ENCODE data around the gene ASIP. TPM values are rescaled to one million over a fixed set of nuclear protein-coding genes. Genes with fewer than 3 reads are reported as not detected.

Gene ASIP
- total RNA-seq, 1 experiment from 2014 or later = not detected

GRCh38 chr20:34271956-34272355 is 30.7 kb downstream of the ASIP start:
- Histone ChIP-seq H3T11ph (ENCODE audit: low read length) (no peak overlapping the region), H2BK12ac (ENCODE audit: insufficient read length, low read depth, low read length) (no peak overlapping the region), H4K91ac (ENCODE audit: insufficient read length, low read depth, low read length) (no peak overlapping the region), H2BK15ac (ENCODE audit: low read depth, low read length) (no peak overlapping the region), H3K23me2 (ENCODE audit: insufficient read length, low read depth, low read length, poor library complexity, severe bottlenecking) (peaks cover 6% of the 10 kb centered on the region), H3K79me1 (ENCODE audit: insufficient read depth, low read depth, low read length, poor library complexity, severe bottlenecking) (no peaks in the 10 kb centered on the region), H2BK5ac (ENCODE audit: insufficient read length, low read length) (no peak overlapping the region), H3K18ac (ENCODE audit: insufficient read length, low read depth, low read length) (no peak overlapping the region), H4K20me1 (ENCODE audit: control insufficient read depth, insufficient read depth, insufficient read length) (no peaks in the 10 kb centered on the region), H2BK120ac (ENCODE audit: low read depth, low read length, poor library complexity, severe bottlenecking) (no peak overlapping the region), H4K5ac (ENCODE audit: insufficient read length, low read depth, low read length) (no peak overlapping the region), H3K79me2 (ENCODE audit: insufficient read depth, low read length) (no peaks in the 10 kb centered on the region), H2AK5ac (ENCODE audit: insufficient read length, low read length) (no peak overlapping the region), H3K23ac (ENCODE audit: insufficient read length, low read depth, low read length) (no peak overlapping the region), H2AFZ (ENCODE audit: low read length) (no peak overlapping the region), H3K27me3 (ENCODE audit: insufficient read depth, low read length) (no peaks in the 10 kb centered on the region), H3K4me2 (ENCODE audit: insufficient read depth, insufficient read length, low read length) (no peak overlapping the region), H3K56ac (ENCODE audit: insufficient read length, low read depth, low read length) (no peak overlapping the region), H3K9ac (ENCODE audit: extremely low read depth, insufficient read length, low read length) (no peak overlapping the region), H3K4me1 (ENCODE audit: insufficient read depth, low read length) (no peaks in the 10 kb centered on the region), H4K8ac (replicated peaks; ENCODE audit: insufficient read length, low read depth, low read length) (no peak overlapping the region), H3K14ac (ENCODE audit: insufficient read depth, low read length) (no peak overlapping the region), H3K9me3 (ENCODE audit: control insufficient read depth, low read depth, low read length) (no peaks in the 10 kb centered on the region), H2BK20ac (ENCODE audit: low read depth, low read length, poor library complexity, severe bottlenecking) (no peak overlapping the region), H3K4ac (ENCODE audit: low read depth, low read length) (no peak overlapping the region), H3K27ac (ENCODE audit: insufficient read length, low read depth, low read length) (no peak overlapping the region)
- TF ChIP-seq CTCF (conservative IDR thresholded peaks at IDR 0.05) = no peak
- Mint-ChIP-seq H3K4me3 (no peak overlapping the region), H3K27me3 (ENCODE audit: low read depth) (peaks cover 9% of the 10 kb centered on the region), H3K27ac (peak overlapping the region in 1 of 3 experiments; percentile 19; a peak in 1 of 7 replicates), H3K4me1 (peaks cover 5 to 13% of the 10 kb centered on the region in 2 experiments; a peak in 2 of 4 replicates), H3K36me3 (ENCODE audit: insufficient read depth in 1 of 3, low read depth in 3 of 3) (peaks cover 17 to 72% (median 29%) of the 10 kb centered on the region in 3 experiments; a peak in 6 of 7 replicates), H3K9me3 (no peaks in the 10 kb centered on the region)
- DNase-seq = no peak
- no CpG with 5 or more reads among the region's 2 CpGs for WGBS (ENCODE audit: extremely low coverage, insufficient read length, low lambda C conversion rate)

Measured in H9 (cell line).